ENCODE results near the gene NKIRAS2. TPM values are rescaled to one million over a fixed set of nuclear protein-coding genes. Genes with fewer than 3 reads are reported as not detected.

The NKIRAS2 gene
- total RNA-seq, 2 donors from 2014 or later, result 48.0 to 51.2 TPM

DNA sequence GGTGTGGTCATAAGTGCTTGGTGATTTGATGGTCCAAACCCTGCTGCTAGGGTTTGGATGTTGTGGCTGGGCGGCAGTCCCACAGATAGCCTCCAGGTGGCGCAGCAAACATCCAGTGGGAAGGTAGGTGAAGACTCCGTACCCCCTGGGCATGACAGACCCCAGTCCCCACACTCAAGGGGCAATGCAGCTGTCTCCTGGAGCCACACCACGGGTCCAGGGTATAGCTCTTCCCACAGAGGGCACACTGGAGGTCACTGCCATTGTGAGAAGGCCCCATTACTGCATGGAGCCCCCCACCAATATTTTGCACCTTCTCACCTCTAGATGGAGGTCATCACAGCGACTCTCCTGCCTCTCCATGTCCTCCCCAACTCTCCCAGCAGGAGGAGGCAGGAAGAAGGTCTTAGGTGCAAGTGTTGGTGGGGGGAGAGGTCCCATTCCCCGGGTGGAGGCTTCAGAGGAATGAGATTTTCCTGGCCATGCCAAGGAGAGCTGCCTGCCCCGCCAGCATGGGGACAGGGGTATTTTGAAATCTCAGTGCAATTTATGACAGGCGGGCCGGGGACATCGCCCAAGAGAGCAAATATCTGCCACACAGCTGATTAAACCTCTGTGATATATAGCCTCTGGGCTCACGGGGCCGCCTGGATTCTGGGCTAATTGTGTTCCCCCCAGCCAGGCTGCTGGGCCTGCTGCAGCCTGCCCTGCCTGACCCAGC is 47.6 kb downstream of the NKIRAS2 start:
- Histone ChIP-seq H3K36me3 (ENCODE audit: control insufficient read depth, insufficient read depth, low read length) (no peaks in the 10 kb centered on the region), H3K27me3 (ENCODE audit: control insufficient read depth, insufficient read depth, low read length, poor library complexity, severe bottlenecking) (peaks cover 18% of the 10 kb centered on the region), H3K27ac (ENCODE audit: low read depth, low read length) (no peak overlapping the region), H3K9ac (ENCODE audit: extremely low read depth, low read length, poor library complexity, severe bottlenecking) (no peak overlapping the region), H3K9me3 (ENCODE audit: control insufficient read depth, low read length) (no peaks in the 10 kb centered on the region), H3K4me3 (ENCODE audit: low read length) (no peak overlapping the region), H3K4me1 (ENCODE audit: control insufficient read depth, insufficient read depth, low read length) (peaks cover 3% of the 10 kb centered on the region)
- Mint-ChIP-seq H3K4me1 (peaks cover 14% of the 10 kb centered on the region), H3K36me3 (ENCODE audit: low read depth) (no peaks in the 10 kb centered on the region), H3K9me3 (no peaks in the 10 kb centered on the region), H3K4me3 (no peak overlapping the region), H3K27ac (no peak overlapping the region), H3K27me3 (ENCODE audit: insufficient read depth) (peaks cover 23% of the 10 kb centered on the region)
- TF ChIP-seq, protein P1, sequence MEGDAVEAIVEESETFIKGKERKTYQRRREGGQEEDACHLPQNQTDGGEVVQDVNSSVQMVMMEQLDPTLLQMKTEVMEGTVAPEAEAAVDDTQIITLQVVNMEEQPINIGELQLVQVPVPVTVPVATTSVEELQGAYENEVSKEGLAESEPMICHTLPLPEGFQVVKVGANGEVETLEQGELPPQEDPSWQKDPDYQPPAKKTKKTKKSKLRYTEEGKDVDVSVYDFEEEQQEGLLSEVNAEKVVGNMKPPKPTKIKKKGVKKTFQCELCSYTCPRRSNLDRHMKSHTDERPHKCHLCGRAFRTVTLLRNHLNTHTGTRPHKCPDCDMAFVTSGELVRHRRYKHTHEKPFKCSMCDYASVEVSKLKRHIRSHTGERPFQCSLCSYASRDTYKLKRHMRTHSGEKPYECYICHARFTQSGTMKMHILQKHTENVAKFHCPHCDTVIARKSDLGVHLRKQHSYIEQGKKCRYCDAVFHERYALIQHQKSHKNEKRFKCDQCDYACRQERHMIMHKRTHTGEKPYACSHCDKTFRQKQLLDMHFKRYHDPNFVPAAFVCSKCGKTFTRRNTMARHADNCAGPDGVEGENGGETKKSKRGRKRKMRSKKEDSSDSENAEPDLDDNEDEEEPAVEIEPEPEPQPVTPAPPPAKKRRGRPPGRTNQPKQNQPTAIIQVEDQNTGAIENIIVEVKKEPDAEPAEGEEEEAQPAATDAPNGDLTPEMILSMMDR (conservative IDR thresholded peaks at IDR 0.05), result peak; percentile 98
- DNase-seq, result peak; percentile 98
- WGBS, 2 experiments (ENCODE audit: insufficient coverage in 1 of 2, insufficient read length in 1 of 2), result 56% methylated on average over 8 to 11 of the region's 12 CpGs

- Histone ChIP-seq H3K36me3 (ENCODE audit: control insufficient read depth, insufficient read depth, low read length) (no peaks in the 10 kb centered on the region), H3K27me3 (ENCODE audit: control insufficient read depth, insufficient read depth, low read length, poor library complexity, severe bottlenecking) (peaks cover 32% of the 10 kb centered on the region), H3K4me1 (ENCODE audit: control insufficient read depth, insufficient read depth, low read length) (no peaks in the 10 kb centered on the region), H3K4me3 (ENCODE audit: low read length) (no peak overlapping the region), H3K9me3 (ENCODE audit: control insufficient read depth, low read length) (no peaks in the 10 kb centered on the region), H3K9ac (ENCODE audit: extremely low read depth, low read length, poor library complexity, severe bottlenecking) (no peak overlapping the region), H3K27ac (ENCODE audit: low read depth, low read length) (no peak overlapping the region)
- no peaks in the 10 kb centered on the region for H3K36me3 Mint-ChIP-seq (ENCODE audit: low read depth)
- peak; percentile 77 for DNase-seq
- no peak overlapping the region for H3K27ac Mint-ChIP-seq
- H3K9me3 Mint-ChIP-seq, result no peaks in the 10 kb centered on the region
- peaks cover 36% of the 10 kb centered on the region for H3K27me3 Mint-ChIP-seq (ENCODE audit: insufficient read depth)
- peaks cover 7% of the 10 kb centered on the region for H3K4me1 Mint-ChIP-seq
- WGBS, 2 experiments (ENCODE audit: insufficient coverage in 1 of 2, insufficient read length in 1 of 2), result 79 to 100% methylated on average over 2 to 3 of the region's 3 CpGs
- TF ChIP-seq, protein P1 (conservative IDR thresholded peaks at IDR 0.05), result no peak
- H3K4me3 Mint-ChIP-seq, result no peak overlapping the region
Measured at GRCh38 chr17:42068979-42069378, 49.1 kb downstream of the NKIRAS2 start.

DNA sequence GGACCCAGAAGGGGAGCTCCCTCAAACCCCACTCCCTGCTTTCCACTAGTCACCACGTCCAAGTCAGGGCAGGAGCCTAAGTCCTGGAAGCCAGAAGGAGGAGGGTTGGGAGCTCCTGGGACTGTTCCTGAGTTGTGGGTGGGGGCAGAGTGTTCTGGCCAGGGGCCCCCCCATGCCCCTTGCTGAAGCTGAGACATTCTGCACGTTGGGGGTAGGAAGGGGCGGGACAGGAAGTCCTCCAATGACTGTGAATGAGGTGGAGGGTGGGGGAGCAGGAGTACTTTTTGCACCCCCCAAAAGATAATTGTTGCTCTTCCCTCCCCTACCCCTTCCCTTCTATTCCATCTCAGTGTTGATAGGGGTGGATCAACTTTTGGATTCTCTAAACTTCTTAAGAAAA is 51.9 kb downstream of the NKIRAS2 start:
- Mint-ChIP-seq H3K4me3 (peak overlapping the region; percentile 48), H3K36me3 (ENCODE audit: low read depth) (no peaks in the 10 kb centered on the region), H3K27ac (no peak overlapping the region), H3K27me3 (ENCODE audit: insufficient read depth) (peaks cover 32% of the 10 kb centered on the region), H3K9me3 (no peaks in the 10 kb centered on the region), H3K4me1 (peaks cover 5% of the 10 kb centered on the region)
- Histone ChIP-seq H3K27me3 (ENCODE audit: control insufficient read depth, insufficient read depth, low read length, poor library complexity, severe bottlenecking) (peaks cover 32% of the 10 kb centered on the region), H3K4me1 (ENCODE audit: control insufficient read depth, insufficient read depth, low read length) (no peaks in the 10 kb centered on the region), H3K36me3 (ENCODE audit: control insufficient read depth, insufficient read depth, low read length) (no peaks in the 10 kb centered on the region), H3K27ac (ENCODE audit: low read depth, low read length) (no peak overlapping the region), H3K9me3 (ENCODE audit: control insufficient read depth, low read length) (no peaks in the 10 kb centered on the region), H3K4me3 (ENCODE audit: low read length) (peak overlapping the region; percentile 75), H3K9ac (ENCODE audit: extremely low read depth, low read length, poor library complexity, severe bottlenecking) (no peak overlapping the region)
- no peak for DNase-seq
- TF ChIP-seq, protein P1 (conservative IDR thresholded peaks at IDR 0.05), result no peak
- 0 to 20% methylated on average over 1 of the region's 3 CpGs for WGBS, 2 experiments (ENCODE audit: insufficient coverage in 1 of 2, insufficient read length in 1 of 2)

Measured in endodermal cell (in vitro differentiated cells).